Measurements from ENCODE around the gene SUZ12. TPM values are rescaled to one million over a fixed set of nuclear protein-coding genes. Genes with fewer than 3 reads are reported as not detected.
"Not testable (repeated sequence)": the region's sequence is repeated elsewhere in the genome, so short reads cannot be mapped to it uniquely, and the experiment has no call there.

The SUZ12 gene
- total RNA-seq, 4 donors from 2014 or later, result 9.7 to 53.9 (median 34.4) TPM

- TF ChIP-seq CTCF (IDR thresholded peaks at IDR 0.05) (no peak), POLR2A (IDR thresholded peaks at IDR 0.05) (no peak)
- intact Hi-C loops (cut with DNase I; ENCODE audit: low total_unique reads), result no loop called here
- no peak overlapping the region for H3K27ac ChIP-seq
- no peaks in the 10 kb centered on the region for H3K4me1 ChIP-seq
- no peaks in the 10 kb centered on the region for H3K27me3 ChIP-seq
- no peak overlapping the region for H3K4me3 ChIP-seq
- DNase-seq, result peak; percentile 55 to 61
- H3K9me3 ChIP-seq, result no peaks in the 10 kb centered on the region
- H3K36me3 ChIP-seq, result no peaks in the 10 kb centered on the region
These were observed 29.4 kb upstream of the SUZ12 start for GRCh38 chr17:31907342-31907962.

GRCh38 chr17:31908386-31908785 lies 28.4 kb upstream of the SUZ12 start:
- Histone ChIP-seq H3K27me3 (no peaks in the 10 kb centered on the region), H3K9me3 (no peaks in the 10 kb centered on the region), H3K36me3 (no peaks in the 10 kb centered on the region), H3K27ac (no peak overlapping the region), H3K4me1 (no peaks in the 10 kb centered on the region), H3K4me3 (no peak overlapping the region)
- intact Hi-C loops (cut with DNase I; ENCODE audit: low total_unique reads), result no loop called here
- no peak for DNase-seq
- TF ChIP-seq CTCF (IDR thresholded peaks at IDR 0.05), result no peak
- no peak for TF ChIP-seq POLR2A (IDR thresholded peaks at IDR 0.05)

- H3K36me3 ChIP-seq; H3K27me3 ChIP-seq; intact Hi-C loops (cut with DNase I; ENCODE audit: low total_unique reads); H3K4me1 ChIP-seq; H3K27ac ChIP-seq; H3K4me3 ChIP-seq; DNase-seq; H3K9me3 ChIP-seq: not testable (repeated sequence)
These were observed 24.1 kb upstream of the SUZ12 start for GRCh38 chr17:31912705-31913104.

GRCh38 chr17:31915456-31916100 lies 21.2 kb upstream of the SUZ12 start:
- no peak overlapping the region for H3K27ac ChIP-seq

GRCh38 chr17:31916491-31917064 lies 20.2 kb upstream of the SUZ12 start:
- H3K4me3 ChIP-seq, result no peak overlapping the region
- no peaks in the 10 kb centered on the region for H3K9me3 ChIP-seq
- no peak for TF ChIP-seq POLR2A (IDR thresholded peaks at IDR 0.05)
- TF ChIP-seq CTCF (IDR thresholded peaks at IDR 0.05), result no peak
- no peaks in the 10 kb centered on the region for H3K36me3 ChIP-seq
- H3K4me1 ChIP-seq, result no peaks in the 10 kb centered on the region
- H3K27me3 ChIP-seq, result peaks cover 0 to 16% of the 10 kb centered on the region in 2 donors
- H3K27ac ChIP-seq, result no peak overlapping the region
- no peak for DNase-seq
- intact Hi-C loops (cut with DNase I; ENCODE audit: low total_unique reads), result no loop called here

More at GRCh38 chr17:31915456-31916100, 21.2 kb upstream of the SUZ12 start:
- Histone ChIP-seq H3K4me3 (no peak overlapping the region), H3K4me1 (no peaks in the 10 kb centered on the region), H3K27me3 (peaks cover 0 to 16% of the 10 kb centered on the region in 2 donors), H3K9me3 (no peaks in the 10 kb centered on the region), H3K36me3 (no peaks in the 10 kb centered on the region)
- intact Hi-C loops (cut with DNase I; ENCODE audit: low total_unique reads), result no loop called here
- no peak for TF ChIP-seq POLR2A (IDR thresholded peaks at IDR 0.05)
- TF ChIP-seq CTCF (IDR thresholded peaks at IDR 0.05), result no peak
- DNase-seq, result no peak
